Mesendoderm (in vitro differentiated cells): ENCODE measurements around the gene CBFA2T3.

Experiments
- DNase-seq: peaks from one replicate; pipeline ENCODE4 v3.0.0; 2013
- H2AK5ac ChIP-seq: 2 replicates; pipeline ENCODE4 v1.6.1; 2013; ENCODE audit warnings: low read length, inconsistent platforms
- H2BK120ac ChIP-seq: 2 replicates; pipeline ENCODE4 v1.6.1; 2013; ENCODE audit warnings: low read depth, mild to moderate bottlenecking, low read length, moderate library complexity, mixed read lengths
- H2BK15ac ChIP-seq: replicated peaks from 2 replicates; pipeline ENCODE4 v1.6.1; 2013; ENCODE audit warnings: low read depth, mild to moderate bottlenecking, moderate library complexity
- H2BK5ac ChIP-seq: 2 replicates; pipeline ENCODE4 v1.6.1; 2013; ENCODE audit warnings: low read length, inconsistent platforms
- H3K18ac ChIP-seq: 2 replicates; pipeline ENCODE4 v1.6.1; 2013; ENCODE audit warnings: mild to moderate bottlenecking, low read length, mixed read lengths
- H3K23ac ChIP-seq: one replicate; pipeline ENCODE4 v1.6.1; 2013; ENCODE audit warnings: low read length
- H3K27ac ChIP-seq: 2 replicates; pipeline ENCODE4 v1.5.1; 2013; ENCODE audit warnings: low read depth, mild to moderate bottlenecking, inconsistent platforms, low read length, moderate library complexity
- H3K27me3 ChIP-seq: 2 replicates; pipeline ENCODE4 v1.6.1; 2013; ENCODE audit warnings: low read length, control low read depth, mild to moderate bottlenecking, inconsistent platforms; ENCODE audit not compliant: insufficient read depth, poor library complexity
- H3K36me3 ChIP-seq: 2 replicates; pipeline ENCODE4 v1.6.1; 2013; ENCODE audit warnings: low read length, inconsistent platforms; ENCODE audit not compliant: control insufficient read depth, insufficient read depth
- H3K4ac ChIP-seq: one replicate; pipeline ENCODE4 v1.6.1; 2013; ENCODE audit warnings: low read depth, mild to moderate bottlenecking, low read length, moderate library complexity
- H3K4me1 ChIP-seq: 2 replicates; pipeline ENCODE4 v1.6.1; 2013; ENCODE audit warnings: low read depth, low read length, inconsistent platforms; ENCODE audit not compliant: control insufficient read depth
- H3K4me2 ChIP-seq: 2 replicates; pipeline ENCODE4 v1.6.1; 2013; ENCODE audit warnings: low read length
- H3K4me3 ChIP-seq: 2 replicates; pipeline ENCODE4 v1.5.1; 2013; ENCODE audit warnings: mild to moderate bottlenecking, low read length
- H3K56ac ChIP-seq: one replicate; pipeline ENCODE4 v1.6.1; 2013; ENCODE audit warnings: low read length
- H3K79me1 ChIP-seq: 2 replicates; pipeline ENCODE4 v1.6.1; 2013; ENCODE audit warnings: low read length, inconsistent platforms
- H3K79me2 ChIP-seq: 2 replicates; pipeline ENCODE4 v1.6.1; 2013; ENCODE audit warnings: mild to moderate bottlenecking, low read length; ENCODE audit not compliant: control insufficient read depth, insufficient read depth
- H3K9ac ChIP-seq: 2 replicates; pipeline ENCODE4 v1.6.1; 2013; ENCODE audit warnings: low read length, inconsistent platforms
- H4K5ac ChIP-seq: one replicate; pipeline ENCODE4 v1.6.1; 2013; ENCODE audit warnings: low read length
- H4K8ac ChIP-seq: one replicate; pipeline ENCODE4 v1.6.1; 2013; ENCODE audit warnings: low read depth, mild to moderate bottlenecking, control low read depth, low read length, moderate library complexity
- WGBS: extraction: QIAGEN DNeasy Blood & Tissue Kit; methylation state at CpG from one replicate; pipeline ENCODE4 v1.1.7; 2013; ENCODE audit warnings: low lambda C conversion rate, missing lambda C conversion rate; ENCODE audit not compliant: insufficient coverage; ENCODE audit errors: extremely low coverage; 5-methylcytosine and 5-hydroxymethylcytosine counted together

CBFA2T3 gene

GRCh38 chr16:88967830-88968588 is 9.0 kb downstream of the CBFA2T3 start:
- Histone ChIP-seq H3K4me2 (no peak overlapping the region), H4K5ac (no peak overlapping the region), H3K9ac (no peak overlapping the region), H3K79me1 (no peaks in the 10 kb centered on the region), H2BK120ac (no peak overlapping the region), H3K4me3 (no peak overlapping the region), H3K56ac (no peak overlapping the region), H3K4me1 (no peaks in the 10 kb centered on the region), H2BK15ac (no peak overlapping the region), H2BK5ac (no peak overlapping the region), H3K4ac (no peak overlapping the region), H4K8ac (no peak overlapping the region), H3K27me3 (no peaks in the 10 kb centered on the region), H3K27ac (no peak overlapping the region), H3K18ac (no peak overlapping the region), H3K23ac (no peak overlapping the region), H3K79me2 (no peaks in the 10 kb centered on the region), H3K36me3 (no peaks in the 10 kb centered on the region), H2AK5ac (no peak overlapping the region)
- no CpG with 5 or more reads among the region's 29 CpGs for WGBS
- DNase-seq = no peak

GRCh38 chr16:88966986-88967829 is 9.8 kb downstream of the CBFA2T3 start:
- Histone ChIP-seq H3K18ac (no peak overlapping the region), H2BK5ac (no peak overlapping the region), H3K4ac (no peak overlapping the region), H3K4me1 (no peaks in the 10 kb centered on the region), H3K79me2 (no peaks in the 10 kb centered on the region), H3K36me3 (no peaks in the 10 kb centered on the region), H3K9ac (no peak overlapping the region), H3K23ac (no peak overlapping the region), H4K5ac (no peak overlapping the region), H3K56ac (no peak overlapping the region), H2AK5ac (no peak overlapping the region), H2BK120ac (no peak overlapping the region), H2BK15ac (no peak overlapping the region), H3K4me3 (no peak overlapping the region), H3K4me2 (no peak overlapping the region), H4K8ac (no peak overlapping the region), H3K27ac (no peak overlapping the region), H3K27me3 (no peaks in the 10 kb centered on the region), H3K79me1 (no peaks in the 10 kb centered on the region)
- WGBS = no CpG with 5 or more reads among the region's 47 CpGs
- DNase-seq = no peak

GRCh38 chr16:88965826-88966480 is 11.1 kb downstream of the CBFA2T3 start:
- Histone ChIP-seq H3K4ac (no peak overlapping the region), H3K79me1 (no peaks in the 10 kb centered on the region), H3K4me2 (no peak overlapping the region), H3K27me3 (no peaks in the 10 kb centered on the region), H4K5ac (no peak overlapping the region), H3K18ac (no peak overlapping the region), H3K9ac (no peak overlapping the region), H2BK120ac (no peak overlapping the region), H3K56ac (no peak overlapping the region), H3K36me3 (no peaks in the 10 kb centered on the region), H3K23ac (no peak overlapping the region), H3K27ac (no peak overlapping the region), H3K4me1 (no peaks in the 10 kb centered on the region), H2BK5ac (no peak overlapping the region), H2AK5ac (no peak overlapping the region), H2BK15ac (no peak overlapping the region), H4K8ac (no peak overlapping the region), H3K79me2 (no peaks in the 10 kb centered on the region), H3K4me3 (no peak overlapping the region)
- DNase-seq = no peak
- WGBS = no CpG with 5 or more reads among the region's 19 CpGs

- Histone ChIP-seq H3K4ac (no peak overlapping the region), H2AK5ac (no peak overlapping the region), H2BK5ac (no peak overlapping the region), H4K8ac (no peak overlapping the region), H3K27ac (no peak overlapping the region), H2BK15ac (no peak overlapping the region), H2BK120ac (no peak overlapping the region), H3K56ac (no peak overlapping the region), H3K36me3 (no peaks in the 10 kb centered on the region), H4K5ac (no peak overlapping the region), H3K18ac (no peak overlapping the region), H3K4me1 (no peaks in the 10 kb centered on the region), H3K79me1 (no peaks in the 10 kb centered on the region), H3K79me2 (no peaks in the 10 kb centered on the region), H3K9ac (no peak overlapping the region), H3K4me2 (no peak overlapping the region), H3K27me3 (no peaks in the 10 kb centered on the region), H3K4me3 (no peak overlapping the region), H3K23ac (no peak overlapping the region)
- no CpG with 5 or more reads among the region's 8 CpGs for WGBS
- DNase-seq = no peak
Observed at GRCh38 chr16:88965411-88965810, 11.6 kb downstream of the CBFA2T3 start.

GRCh38 chr16:88964636-88965035 is 12.4 kb downstream of the CBFA2T3 start:
- no peak for DNase-seq
- H2BK15ac ChIP-seq = no peak overlapping the region
- H3K36me3 ChIP-seq = no peaks in the 10 kb centered on the region
- no peaks in the 10 kb centered on the region for H3K4me1 ChIP-seq
- H3K79me2 ChIP-seq = no peaks in the 10 kb centered on the region
- H2BK120ac ChIP-seq = no peak overlapping the region
- no peak overlapping the region for H3K4me2 ChIP-seq
- H3K79me1 ChIP-seq = no peaks in the 10 kb centered on the region
- H3K23ac ChIP-seq = no peak overlapping the region
- H3K18ac ChIP-seq = no peak overlapping the region
- H4K5ac ChIP-seq = no peak overlapping the region
- no peak overlapping the region for H3K56ac ChIP-seq
- H3K4ac ChIP-seq = no peak overlapping the region
- H3K27ac ChIP-seq = no peak overlapping the region
- no peak overlapping the region for H3K4me3 ChIP-seq
- H3K9ac ChIP-seq = no peak overlapping the region
- no peak overlapping the region for H2AK5ac ChIP-seq
- no peak overlapping the region for H4K8ac ChIP-seq
- H2BK5ac ChIP-seq = no peak overlapping the region
- no peaks in the 10 kb centered on the region for H3K27me3 ChIP-seq
